Stimulated activated memory B cell treated with anti-CD40 and anti-IgM and Interleukin-4, amounts not matched to agents 10 μg/mL and 1 μg/mL and 100 μg/mL, for 72 hours (primary cell): ENCODE measurements around the gene KRTAP5-7.
"Not testable (repeated sequence)": the region's sequence is repeated elsewhere in the genome, so short reads cannot be mapped to it uniquely, and the experiment has no call there.

Experiments used
- ATAC-seq: fragments of 150-1000 bp; cut with Tn5 transposase; 2 replicates; pipeline ENCODE4 v1.10.0; 2021
- H3K27ac Mint-ChIP-seq: one replicate; pipeline ENCODE4 v1.8.0; 2022; ENCODE audit warnings: mild to moderate bottlenecking, mixed read lengths
- H3K27me3 Mint-ChIP-seq: one replicate; pipeline ENCODE4 v1.8.0; 2022; ENCODE audit warnings: mixed read lengths
- H3K36me3 Mint-ChIP-seq: one replicate; pipeline ENCODE4 v1.8.0; 2022; ENCODE audit warnings: mixed read lengths
- H3K4me1 Mint-ChIP-seq: one replicate; pipeline ENCODE4 v1.8.0; 2022; ENCODE audit warnings: mixed read lengths
- H3K4me3 Mint-ChIP-seq: one replicate; pipeline ENCODE4 v1.8.0; 2022; ENCODE audit warnings: mild to moderate bottlenecking, moderate library complexity, mixed read lengths
- H3K9me3 Mint-ChIP-seq: one replicate; pipeline ENCODE4 v1.8.0; 2022; ENCODE audit warnings: mixed read lengths

Gene KRTAP5-7

GRCh38 chr11:71557257-71557656 is 30.2 kb downstream of the KRTAP5-7 start:
- no peaks in the 10 kb centered on the region for H3K4me1 Mint-ChIP-seq
- no peaks in the 10 kb centered on the region for H3K36me3 Mint-ChIP-seq
- no peaks in the 10 kb centered on the region for H3K9me3 Mint-ChIP-seq
- peaks cover 30% of the 10 kb centered on the region for H3K27me3 Mint-ChIP-seq
- H3K4me3 Mint-ChIP-seq: no peak overlapping the region
- no peak for ATAC-seq
- H3K27ac Mint-ChIP-seq: no peak overlapping the region

- Mint-ChIP-seq H3K4me3 (no peak overlapping the region), H3K4me1 (peaks cover 5% of the 10 kb centered on the region), H3K36me3 (no peaks in the 10 kb centered on the region), H3K27me3 (peaks cover 47% of the 10 kb centered on the region), H3K9me3 (no peaks in the 10 kb centered on the region), H3K27ac (no peak overlapping the region)
- ATAC-seq: no peak
Observed at GRCh38 chr11:71558996-71559395, 31.9 kb downstream of the KRTAP5-7 start.

GRCh38 chr11:71562120-71562519 is 35.1 kb downstream of the KRTAP5-7 start:
- Mint-ChIP-seq H3K4me1 (peaks cover 5% of the 10 kb centered on the region), H3K9me3 (no peaks in the 10 kb centered on the region), H3K36me3 (no peaks in the 10 kb centered on the region), H3K4me3 (no peak overlapping the region), H3K27ac (no peak overlapping the region), H3K27me3 (peaks cover 62% of the 10 kb centered on the region)
- ATAC-seq: no peak

- H3K4me3 Mint-ChIP-seq: no peak overlapping the region
- ATAC-seq: no peak
- H3K27ac Mint-ChIP-seq: no peak overlapping the region
- H3K36me3 Mint-ChIP-seq: no peaks in the 10 kb centered on the region
- peaks cover 67% of the 10 kb centered on the region for H3K27me3 Mint-ChIP-seq
- peaks cover 5% of the 10 kb centered on the region for H3K4me1 Mint-ChIP-seq
- H3K9me3 Mint-ChIP-seq: no peaks in the 10 kb centered on the region
Observed at GRCh38 chr11:71563406-71563805, 36.3 kb downstream of the KRTAP5-7 start.

GRCh38 chr11:71564430-71564829 is 37.4 kb downstream of the KRTAP5-7 start:
- no peak for ATAC-seq
- Mint-ChIP-seq H3K36me3 (no peaks in the 10 kb centered on the region), H3K27ac (no peak overlapping the region), H3K27me3 (peaks cover 67% of the 10 kb centered on the region), H3K4me3 (no peak overlapping the region), H3K9me3 (no peaks in the 10 kb centered on the region), H3K4me1 (peaks cover 5% of the 10 kb centered on the region)

GRCh38 chr11:71565263-71565662 is 38.2 kb downstream of the KRTAP5-7 start, which contains the start of gene KRTAP5-10:
TSS of gene KRTAP5-10 (plus strand) at chr11:71565563. CDS start at chr11:71565588, 25 bp downstream.
- no peak within 1 kb of the TSS for H3K27ac Mint-ChIP-seq
- H3K4me1 Mint-ChIP-seq: peaks cover 5% of the 10 kb centered on the region
- ATAC-seq: no peak
- no peak within 1 kb of the TSS for H3K4me3 Mint-ChIP-seq
- no peaks in the 10 kb centered on the region for H3K36me3 Mint-ChIP-seq
- peaks cover 70% of the 10 kb centered on the region for H3K27me3 Mint-ChIP-seq
- H3K9me3 Mint-ChIP-seq: no peaks in the 10 kb centered on the region

GRCh38 chr11:71566081-71566620 is 39.1 kb downstream of the KRTAP5-7 start:
- no peak overlapping the region for H3K4me3 Mint-ChIP-seq
- peaks cover 5% of the 10 kb centered on the region for H3K4me1 Mint-ChIP-seq
- no peaks in the 10 kb centered on the region for H3K36me3 Mint-ChIP-seq
- no peaks in the 10 kb centered on the region for H3K9me3 Mint-ChIP-seq
- peaks cover 74% of the 10 kb centered on the region for H3K27me3 Mint-ChIP-seq
- ATAC-seq: no peak
- no peak overlapping the region for H3K27ac Mint-ChIP-seq

GRCh38 chr11:71566626-71567599 is 39.8 kb downstream of the KRTAP5-7 start:
- not testable (repeated sequence) for H3K4me1 Mint-ChIP-seq, H3K36me3 Mint-ChIP-seq, ATAC-seq, H3K4me3 Mint-ChIP-seq, H3K9me3 Mint-ChIP-seq, H3K27ac Mint-ChIP-seq
- H3K27me3 Mint-ChIP-seq: peaks cover 67% of the 10 kb centered on the region

- not testable (repeated sequence) for H3K4me1 Mint-ChIP-seq, ATAC-seq, H3K9me3 Mint-ChIP-seq, H3K4me3 Mint-ChIP-seq, H3K27ac Mint-ChIP-seq, H3K36me3 Mint-ChIP-seq
- peaks cover 64% of the 10 kb centered on the region for H3K27me3 Mint-ChIP-seq
Observed at GRCh38 chr11:71567633-71568032, 40.6 kb downstream of the KRTAP5-7 start.

- H3K27ac Mint-ChIP-seq: no peak overlapping the region
- H3K36me3 Mint-ChIP-seq: no peaks in the 10 kb centered on the region
- H3K9me3 Mint-ChIP-seq: no peaks in the 10 kb centered on the region
- H3K4me3 Mint-ChIP-seq: no peak overlapping the region
- no peak for ATAC-seq
- peaks cover 56% of the 10 kb centered on the region for H3K27me3 Mint-ChIP-seq
- H3K4me1 Mint-ChIP-seq: no peaks in the 10 kb centered on the region
Observed at GRCh38 chr11:71568704-71569349, 41.8 kb downstream of the KRTAP5-7 start.

- H3K27me3 Mint-ChIP-seq: peaks cover 35% of the 10 kb centered on the region
- not testable (repeated sequence) for H3K9me3 Mint-ChIP-seq, H3K4me3 Mint-ChIP-seq, H3K36me3 Mint-ChIP-seq, ATAC-seq, H3K4me1 Mint-ChIP-seq, H3K27ac Mint-ChIP-seq
Observed at GRCh38 chr11:71571101-71571850, 44.2 kb downstream of the KRTAP5-7 start.

GRCh38 chr11:71572811-71573210 is 45.7 kb downstream of the KRTAP5-7 start:
- no peak overlapping the region for H3K27ac Mint-ChIP-seq
- no peaks in the 10 kb centered on the region for H3K9me3 Mint-ChIP-seq
- H3K27me3 Mint-ChIP-seq: peaks cover 21% of the 10 kb centered on the region
- peaks cover 6% of the 10 kb centered on the region for H3K4me1 Mint-ChIP-seq
- no peak overlapping the region for H3K4me3 Mint-ChIP-seq
- ATAC-seq: no peak
- H3K36me3 Mint-ChIP-seq: no peaks in the 10 kb centered on the region

- H3K27ac Mint-ChIP-seq: no peak overlapping the region
- peaks cover 21% of the 10 kb centered on the region for H3K27me3 Mint-ChIP-seq
- H3K36me3 Mint-ChIP-seq: no peaks in the 10 kb centered on the region
- no peak overlapping the region for H3K4me3 Mint-ChIP-seq
- H3K4me1 Mint-ChIP-seq: peaks cover 6% of the 10 kb centered on the region
- no peaks in the 10 kb centered on the region for H3K9me3 Mint-ChIP-seq
- no peak for ATAC-seq
Observed at GRCh38 chr11:71574418-71574817, 47.4 kb downstream of the KRTAP5-7 start.

GRCh38 chr11:71575723-71576424 is 48.8 kb downstream of the KRTAP5-7 start:
- no peak overlapping the region for H3K27ac Mint-ChIP-seq
- peaks cover 23% of the 10 kb centered on the region for H3K27me3 Mint-ChIP-seq
- H3K4me3 Mint-ChIP-seq: no peak overlapping the region
- no peaks in the 10 kb centered on the region for H3K36me3 Mint-ChIP-seq
- no peaks in the 10 kb centered on the region for H3K9me3 Mint-ChIP-seq
- peaks cover 8% of the 10 kb centered on the region for H3K4me1 Mint-ChIP-seq
- ATAC-seq: no peak
